GM12873 (cell line): ENCODE results near the gene CTXN3.

Experiments used
- CTCF ChIP-seq: IDR thresholded peaks from 2 replicates; pipeline ENCODE4 v1.5.1; 2012; ENCODE audit warnings: low read depth, mild to moderate bottlenecking, moderate library complexity, low read length, control low read depth; ENCODE audit not compliant: insufficient read depth; ENCODE audit errors: missing control alignments

CTXN3 gene

DNA sequence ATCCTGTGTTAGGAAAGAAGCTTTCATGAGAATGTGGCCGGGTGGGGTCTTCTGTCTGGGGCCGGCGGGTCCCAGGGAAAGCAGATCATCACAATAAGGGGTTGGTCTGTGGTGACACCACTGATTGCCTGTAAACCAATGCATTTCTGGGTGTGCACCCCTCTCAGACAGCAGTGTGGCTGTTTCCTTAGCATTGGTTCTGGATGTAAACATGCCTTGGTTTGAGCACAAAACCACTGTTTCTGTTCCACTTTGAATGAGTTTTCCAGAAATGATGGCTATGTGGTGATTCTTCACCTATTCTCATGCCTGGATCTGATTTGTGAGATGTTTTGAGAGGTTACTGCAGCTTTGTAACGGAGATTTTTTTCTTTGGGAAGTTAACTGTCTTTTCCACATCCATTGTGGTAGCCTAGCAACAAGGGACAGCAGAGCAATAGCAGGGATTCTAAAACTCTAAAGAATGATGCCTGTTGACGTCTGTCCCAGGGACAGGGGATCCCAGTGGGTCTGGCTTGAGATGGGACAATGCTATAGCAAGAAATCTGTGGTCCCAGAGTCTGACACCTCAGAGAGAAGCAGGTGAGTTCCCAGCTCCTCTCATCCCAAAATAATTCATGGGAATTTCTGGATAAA, 54.2 kb downstream of the CTXN3 start, which contains the start of gene CCDC192:
Gene CCDC192 (plus strand): TSS at position 466 of the 636 bp plus-strand sequence. CDS start 55 bp downstream, at position 521.
- TF ChIP-seq CTCF = no peak

DNA sequence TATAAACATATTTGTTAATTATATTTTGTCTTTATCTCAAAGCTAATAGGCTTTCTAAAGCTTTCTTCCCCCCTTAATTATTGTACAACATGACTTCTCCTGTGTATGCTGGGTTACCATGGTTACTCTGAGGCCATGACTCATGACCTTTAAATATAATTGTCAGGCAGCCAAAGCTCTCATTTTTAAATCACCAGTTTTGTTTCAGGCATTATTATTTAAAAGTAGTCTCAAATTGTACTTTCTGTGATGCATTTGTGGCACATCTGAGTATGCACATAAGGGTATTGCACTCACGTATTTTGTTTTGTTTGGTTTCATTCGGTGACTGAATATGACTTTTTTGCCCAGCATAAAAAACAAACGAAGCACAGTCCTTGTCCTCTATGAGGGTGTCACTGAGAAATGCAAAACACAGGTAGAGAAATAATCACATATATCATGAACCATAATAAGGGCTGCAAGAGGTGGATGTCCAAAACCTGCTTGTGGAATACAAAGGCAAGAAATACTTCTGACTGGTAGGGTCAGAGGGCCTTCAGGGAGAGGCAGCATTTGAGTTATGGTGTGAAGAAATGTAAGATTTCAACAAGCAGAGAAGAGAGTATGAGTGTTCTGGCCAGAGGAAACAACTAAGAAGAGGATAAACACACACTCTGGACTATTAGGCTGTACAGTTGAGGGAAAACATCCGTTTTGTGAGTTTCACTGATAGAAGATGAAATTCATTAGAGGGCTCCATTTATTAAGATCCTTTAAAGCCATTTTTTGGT, 56.4 kb downstream of the CTXN3 start:
- no peak for TF ChIP-seq CTCF

DNA sequence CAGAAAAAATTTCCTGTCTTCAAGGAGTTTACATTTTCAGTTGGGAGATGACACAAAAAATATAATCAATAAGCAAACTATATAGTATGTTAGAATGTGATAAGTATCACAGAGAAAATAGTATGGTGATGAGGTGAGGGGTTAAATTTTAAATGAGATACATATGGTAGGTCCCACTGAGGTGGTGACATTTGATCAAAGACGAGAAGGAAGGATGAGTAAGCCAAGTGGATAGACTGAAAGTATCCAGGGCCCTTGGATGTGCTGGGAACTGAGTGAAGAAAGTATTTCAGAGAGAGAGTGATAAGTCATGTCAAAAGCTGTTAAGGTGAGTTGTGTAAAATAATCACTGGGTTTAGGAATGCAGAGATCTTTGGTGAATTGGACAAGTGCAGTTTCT, 57.8 kb downstream of the CTXN3 start:
- no peak for TF ChIP-seq CTCF

DNA sequence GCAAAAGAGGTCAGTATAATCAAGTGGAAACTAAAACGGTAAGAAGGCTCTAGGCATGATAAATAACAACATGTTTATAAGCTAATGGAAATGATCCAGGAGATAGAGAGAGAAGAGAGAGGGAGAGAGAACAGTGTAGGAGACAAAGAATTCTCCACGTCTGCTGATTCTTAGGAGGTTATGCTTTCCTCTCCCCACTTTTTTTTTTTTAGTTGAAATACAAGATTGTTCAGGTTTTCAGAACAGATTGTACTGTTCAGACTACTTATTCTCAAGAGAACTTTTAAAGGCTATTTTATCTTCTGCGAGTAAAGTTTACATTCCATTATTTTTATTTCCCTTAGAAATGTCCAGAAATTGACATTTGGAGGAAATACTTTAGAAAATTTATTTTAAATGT, 58.3 kb downstream of the CTXN3 start:
- TF ChIP-seq CTCF = no peak
